GM12891 (cell line): ENCODE results near the gene PRKCD.

Source experiments
- DNase-seq: peaks from one replicate; pipeline ENCODE4 v3.0.0; 2011; ENCODE audit warnings: low spot score; ENCODE audit not compliant: insufficient read length
- FAIRE-seq: peaks from 2 replicates; lab custom pipeline; 2011; peaks lifted over from hg19 to GRCh38; lab: Jason Lieb, UNC
- PAX5 ChIP-seq: IDR thresholded peaks from 2 replicates; pipeline ENCODE4 v1.6.1; 2011; ENCODE audit warnings: low read length, moderate library complexity, mild to moderate bottlenecking; ENCODE audit not compliant: insufficient read depth, severe bottlenecking
- POLR2A ChIP-seq: IDR thresholded peaks from 2 replicates; pipeline ENCODE4 v1.6.1; 2011; ENCODE audit warnings: low read depth, low read length, control low read depth
- POLR2AphosphoS5 ChIP-seq: IDR thresholded peaks from 2 replicates; pipeline ENCODE4 v1.6.1; 2011; ENCODE audit warnings: low read depth, low read length, control low read depth
- POU2F2 ChIP-seq: IDR thresholded peaks from 2 replicates; pipeline ENCODE4 v1.6.1; 2011; ENCODE audit warnings: low read depth, mild to moderate bottlenecking, control low read depth, low read length, moderate library complexity
- SPI1 ChIP-seq: IDR thresholded peaks from 2 replicates; pipeline ENCODE4 v1.6.1; 2011; ENCODE audit warnings: low read depth, low read length, control low read depth
- TAF1 ChIP-seq: IDR thresholded peaks from 2 replicates; pipeline ENCODE4 v1.6.1; 2011; ENCODE audit warnings: low read depth, low read length, control low read depth

PRKCD gene

DNA sequence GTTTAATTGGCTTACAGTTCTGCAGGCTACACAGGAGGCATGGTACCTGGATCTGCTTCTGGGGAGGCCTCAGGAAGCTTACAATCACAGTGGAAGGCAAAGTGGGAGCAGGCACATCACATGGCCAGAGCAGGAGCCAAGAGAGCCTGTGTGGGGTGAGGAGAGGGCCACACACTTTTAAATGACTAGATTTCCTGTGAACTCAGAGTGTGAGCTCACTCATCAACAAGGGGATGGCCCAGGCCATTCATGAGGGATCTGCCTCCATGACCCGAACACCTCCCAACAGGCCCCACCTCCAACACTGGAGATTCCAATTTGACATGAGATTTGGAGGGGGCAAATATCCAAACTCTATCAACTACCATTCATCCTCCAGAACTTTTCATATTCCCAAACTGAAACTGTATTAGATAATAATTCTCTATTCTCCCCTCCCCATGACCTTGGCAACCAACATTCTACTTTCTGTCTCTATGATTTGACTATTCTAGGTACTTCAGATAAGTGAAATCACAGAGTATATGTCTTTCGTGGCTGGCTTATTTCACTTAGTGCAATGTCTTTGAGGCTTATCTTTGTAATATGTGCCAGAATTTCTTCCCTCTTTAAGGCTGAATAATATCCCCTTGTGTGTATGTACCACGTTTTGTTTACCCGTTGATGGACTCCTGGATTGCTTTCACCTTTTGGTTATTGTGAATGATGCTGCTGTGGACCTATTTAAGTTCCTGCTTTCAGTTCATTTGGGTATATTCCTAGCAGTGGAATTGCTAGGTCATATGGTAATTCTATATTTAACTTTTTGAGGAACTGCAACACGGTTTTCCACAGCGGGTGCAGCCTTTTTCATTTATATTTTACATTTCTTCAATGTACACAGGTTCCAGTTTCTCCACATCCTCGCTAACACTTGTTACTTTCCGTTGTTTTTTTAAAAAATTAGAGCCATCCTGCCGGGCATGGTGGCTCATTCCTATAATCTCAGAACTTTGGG is 51.0 kb downstream of the PRKCD start:
- DNase-seq (no peak), FAIRE-seq (peak; percentile 20)
- TF ChIP-seq POU2F2 = no peak

GRCh38 chr3:53213276-53213675 is 52.3 kb downstream of the PRKCD start:
- TF ChIP-seq POU2F2 (no peak), SPI1 (no peak), PAX5 (no peak), POLR2AphosphoS5 (no peak), TAF1 (no peak), POLR2A (no peak)
- FAIRE-seq = no peak
- no peak for DNase-seq

- DNase-seq (no peak), FAIRE-seq (no peak)
- TF ChIP-seq TAF1 = no peak
- TF ChIP-seq POLR2AphosphoS5 = no peak
- no peak for TF ChIP-seq SPI1
- TF ChIP-seq POU2F2 = no peak
- no peak for TF ChIP-seq PAX5
- no peak for TF ChIP-seq POLR2A
Measured at GRCh38 chr3:53215816-53216215, 54.8 kb downstream of the PRKCD start.

DNA sequence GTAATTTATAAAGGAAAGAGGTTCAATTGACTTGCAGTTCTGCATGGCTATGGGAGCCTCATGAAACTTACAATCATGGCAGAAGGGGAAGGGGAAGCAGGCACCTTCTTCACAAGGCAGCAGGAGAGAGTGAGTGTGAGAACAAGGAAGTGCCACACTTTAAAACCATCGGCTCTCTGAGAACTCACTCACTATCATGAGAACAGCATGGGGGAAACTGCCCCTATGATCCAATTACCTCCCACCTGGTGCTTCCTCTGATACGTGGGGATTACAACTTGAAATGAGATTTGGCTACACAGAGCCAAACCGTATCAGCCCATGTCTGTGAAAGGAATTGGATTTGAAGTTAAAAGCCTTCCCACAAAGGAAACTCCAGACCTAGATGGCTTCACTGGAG is 55.7 kb downstream of the PRKCD start:
- no peak for FAIRE-seq
- DNase-seq = no peak
- TF ChIP-seq POLR2AphosphoS5 (no peak), SPI1 (no peak), POU2F2 (no peak), POLR2A (no peak), TAF1 (no peak), PAX5 (no peak)

DNA sequence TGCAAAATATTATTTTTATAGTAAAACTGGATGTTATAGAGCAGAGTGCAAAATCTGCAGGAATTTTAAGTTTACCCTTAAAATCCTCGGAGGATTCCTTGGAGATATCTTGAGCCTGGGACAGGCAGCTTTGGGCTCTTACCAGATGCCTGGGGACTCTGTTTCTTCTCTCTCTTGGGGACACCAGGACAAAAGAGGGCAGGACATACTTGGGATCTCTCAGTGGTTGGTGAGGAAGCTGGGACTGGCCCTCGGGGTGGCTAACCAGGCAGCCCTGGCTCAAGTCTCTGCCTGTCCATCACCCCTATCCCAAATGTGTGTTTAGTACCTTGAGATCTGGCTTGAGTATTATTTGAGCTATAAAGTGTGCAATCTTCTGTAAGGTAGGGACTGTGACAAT is 56.2 kb downstream of the PRKCD start:
- no peak for FAIRE-seq
- no peak for TF ChIP-seq POLR2AphosphoS5
- TF ChIP-seq POU2F2 = no peak
- no peak for TF ChIP-seq POLR2A
- no peak for TF ChIP-seq PAX5
- TF ChIP-seq SPI1 = no peak
- no peak for TF ChIP-seq TAF1
- no peak for DNase-seq

- FAIRE-seq = no peak
- no peak for DNase-seq
- TF ChIP-seq PAX5 (no peak), SPI1 (peak; percentile 88)
Measured at GRCh38 chr3:53218131-53218530, 57.1 kb downstream of the PRKCD start.

GRCh38 chr3:53219895-53220483 is 59.0 kb downstream of the PRKCD start:
- DNase-seq = peak; percentile 72
- peak; percentile 90 for FAIRE-seq
- TF ChIP-seq POLR2AphosphoS5 (no peak), TAF1 (no peak), PAX5 (no peak), POLR2A (no peak), SPI1 (no peak), POU2F2 (no peak)

GRCh38 chr3:53221345-53221744 is 60.3 kb downstream of the PRKCD start:
- DNase-seq = no peak
- TF ChIP-seq PAX5 (no peak), TAF1 (no peak), SPI1 (no peak), POU2F2 (no peak), POLR2A (no peak), POLR2AphosphoS5 (no peak)
- FAIRE-seq = no peak

DNA sequence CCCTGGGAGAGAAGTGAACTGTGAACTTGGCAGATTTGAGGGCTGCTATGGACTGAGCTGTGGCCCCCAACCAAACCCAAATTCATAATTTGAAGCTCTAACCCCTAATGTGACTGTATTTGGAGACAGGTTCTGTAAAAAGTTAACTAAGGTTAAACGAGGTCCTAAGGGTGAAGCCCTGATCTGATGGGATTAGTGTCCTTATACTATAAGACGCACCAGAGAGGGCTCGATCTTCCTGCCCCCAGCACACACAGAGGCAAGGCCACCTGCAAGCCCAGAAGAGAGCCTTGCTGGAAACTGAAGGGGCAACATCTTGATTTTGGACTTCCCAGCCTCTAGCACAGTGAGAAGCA is 60.8 kb downstream of the PRKCD start:
- no peak for FAIRE-seq

More for the DNA sequence above, 60.8 kb downstream of the PRKCD start:
- DNase-seq = no peak
- TF ChIP-seq PAX5 = no peak
- TF ChIP-seq POLR2AphosphoS5 = no peak
- no peak for TF ChIP-seq POU2F2
- TF ChIP-seq TAF1 = no peak
- TF ChIP-seq POLR2A = no peak
- TF ChIP-seq SPI1 = no peak
